Gastrocnemius medialis (tissue), 4 donors: ENCODE data around the gene PCDH9. TPM values are rescaled to one million over a fixed set of nuclear protein-coding genes. Genes with fewer than 3 reads are reported as not detected.

Experiments used
- ATAC-seq, 2 donors: fragments of 150-250 bp; one replicate each; pipeline ENCODE4 v1.9.1; 2016
- DNase-seq, 2 donors: peaks; one replicate each; pipeline ENCODE4 v3.0.0-alpha.2; 2019
- H3K27ac ChIP-seq, 4 donors: fragments of 200-600 bp; sonication (generic); 1 replicate in 1 of 4; 2 replicates in 3 of 4; pipeline ENCODE4 v1.5.1; 2016 to 2018; ENCODE audit warnings: mild to moderate bottlenecking in 2 of 4, moderate library complexity in 1 of 4
- H3K27me3 ChIP-seq, 3 donors: fragments of 200-600 bp; sonication (generic) in 2 of 3; 1 replicate in 1 of 3; 2 replicates in 2 of 3; pipeline versions ENCODE4 v1.5.1 to v1.6.0; 2016 to 2019; ENCODE audit warnings: mild to moderate bottlenecking in 1 of 3, moderate library complexity in 1 of 3
- H3K36me3 ChIP-seq, 2 donors: fragments of 200-600 bp; sonication (generic) in 1 of 2; one replicate each; pipeline ENCODE4 v1.5.1; 2017 to 2018
- H3K4me1 ChIP-seq, 2 donors: fragments of 200-600 bp; sonication (generic) in 1 of 2; one replicate each; pipeline ENCODE4 v1.5.1; 2016 to 2017; ENCODE audit warnings: mild to moderate bottlenecking in 2 of 2
- H3K4me3 ChIP-seq, 4 donors: fragments of 200-600 bp; sonication (generic) in 3 of 4; 1 replicate in 1 of 4; 2 replicates in 3 of 4; pipeline ENCODE4 v1.5.1; 2016 to 2019; ENCODE audit warnings: mild to moderate bottlenecking in 2 of 4
- H3K9me3 ChIP-seq, 3 donors: fragments of 200-600 bp; sonication (generic) in 2 of 3; 1 replicate in 1 of 3; 2 replicates in 2 of 3; pipeline ENCODE4 v1.5.1; 2016 to 2019
- POLR2A ChIP-seq, 2 donors: fragments of 450-650 bp; IDR thresholded peaks; one replicate each; pipeline ENCODE4 v1.6.1; 2017; ENCODE audit warnings: antibody characterized with exemption in 2 of 2, mild to moderate bottlenecking in 2 of 2, moderate library complexity in 2 of 2
- in situ Hi-C, 4 donors: fragments of 200-750 bp; cut with MboI; loops; one replicate each; pipeline versions ENCODE4 v1.15.0 to v1.8.0; 2017; ENCODE audit warnings: low sequenced_read_pairs in 4 of 4
- intact Hi-C: fragments of 100-400 bp; cut with DNase I; formaldehyde crosslinking; loops from one replicate; pipeline ENCODE4 v1.15.1; 2023; ENCODE audit warnings: low total_unique reads
- total RNA-seq, 4 donors: library from RNA; depleted of rRNA; stranded (reverse); fragments of >200 nt; gene quantifications; one replicate each; pipeline versions ENCODE4 v1.1.0 to v1.2.3, GENCODE V29; 2016
- TF ChIP-seq, protein P1 (sequence below), 5 experiments: fragments of 450-650 bp in 3 of 5; fragments of 200-600 bp in 2 of 5; sonication (generic) in 2 of 5; IDR thresholded peaks in 4 of 5; conservative IDR thresholded peaks in 1 of 5; 1 replicate in 4 of 5; 2 replicates in 1 of 5; pipeline ENCODE4 v1.5.1; 2016 to 2019; ENCODE audit warnings: antibody characterized with exemption in 5 of 5, mild to moderate bottlenecking in 3 of 5, moderate library complexity in 3 of 5

PCDH9 gene
- total RNA-seq, 4 donors from 2014 or later, result 1.4 to 2.1 (median 1.9) TPM

DNA sequence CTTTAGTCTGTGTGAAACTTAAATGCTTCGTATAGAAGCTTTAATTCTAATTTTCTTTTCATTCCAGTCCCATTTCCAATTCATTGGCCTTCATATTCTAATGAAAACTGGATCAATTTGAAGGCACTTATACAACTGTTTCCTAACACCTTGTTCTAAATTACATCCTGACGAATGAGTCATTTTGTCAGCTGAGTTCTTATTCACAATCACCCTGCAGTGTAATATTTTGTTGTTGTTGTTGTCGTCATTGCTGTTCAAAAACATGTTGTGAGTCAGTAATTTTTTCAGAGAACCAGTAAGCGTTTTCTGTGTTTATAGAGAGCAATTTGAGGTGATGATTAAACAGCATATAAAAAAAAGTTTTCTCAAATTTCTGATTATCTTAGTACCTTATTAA, 290.0 kb downstream of the PCDH9 start:
- DNase-seq (no peak), ATAC-seq (no peak)
- in situ Hi-C loops (no loop called here), intact Hi-C loops (no loop called here)
- Histone ChIP-seq H3K27ac (no peak overlapping the region), H3K4me1 (no peaks in the 10 kb centered on the region), H3K36me3 (no peaks in the 10 kb centered on the region), H3K4me3 (no peak overlapping the region), H3K27me3 (no peaks in the 10 kb centered on the region), H3K9me3 (no peaks in the 10 kb centered on the region)
- no peak for TF ChIP-seq POLR2A (IDR thresholded peaks at IDR 0.05)
- TF ChIP-seq, protein P1, sequence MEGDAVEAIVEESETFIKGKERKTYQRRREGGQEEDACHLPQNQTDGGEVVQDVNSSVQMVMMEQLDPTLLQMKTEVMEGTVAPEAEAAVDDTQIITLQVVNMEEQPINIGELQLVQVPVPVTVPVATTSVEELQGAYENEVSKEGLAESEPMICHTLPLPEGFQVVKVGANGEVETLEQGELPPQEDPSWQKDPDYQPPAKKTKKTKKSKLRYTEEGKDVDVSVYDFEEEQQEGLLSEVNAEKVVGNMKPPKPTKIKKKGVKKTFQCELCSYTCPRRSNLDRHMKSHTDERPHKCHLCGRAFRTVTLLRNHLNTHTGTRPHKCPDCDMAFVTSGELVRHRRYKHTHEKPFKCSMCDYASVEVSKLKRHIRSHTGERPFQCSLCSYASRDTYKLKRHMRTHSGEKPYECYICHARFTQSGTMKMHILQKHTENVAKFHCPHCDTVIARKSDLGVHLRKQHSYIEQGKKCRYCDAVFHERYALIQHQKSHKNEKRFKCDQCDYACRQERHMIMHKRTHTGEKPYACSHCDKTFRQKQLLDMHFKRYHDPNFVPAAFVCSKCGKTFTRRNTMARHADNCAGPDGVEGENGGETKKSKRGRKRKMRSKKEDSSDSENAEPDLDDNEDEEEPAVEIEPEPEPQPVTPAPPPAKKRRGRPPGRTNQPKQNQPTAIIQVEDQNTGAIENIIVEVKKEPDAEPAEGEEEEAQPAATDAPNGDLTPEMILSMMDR (IDR thresholded peaks at IDR 0.05 in 4 of 5, conservative IDR thresholded peaks at IDR 0.05 in 1 of 5), result no peak

- ATAC-seq (no peak), DNase-seq (no peak)
- no peaks in the 10 kb centered on the region for H3K9me3 ChIP-seq
- no peaks in the 10 kb centered on the region for H3K27me3 ChIP-seq
- H3K36me3 ChIP-seq, result no peaks in the 10 kb centered on the region
- H3K4me3 ChIP-seq, result no peak overlapping the region
- TF ChIP-seq, protein P1 (IDR thresholded peaks at IDR 0.05 in 4 of 5, conservative IDR thresholded peaks at IDR 0.05 in 1 of 5), result no peak
- TF ChIP-seq POLR2A (IDR thresholded peaks at IDR 0.05), result no peak
- no peaks in the 10 kb centered on the region for H3K4me1 ChIP-seq
- in situ Hi-C loops (no loop called here), intact Hi-C loops (no loop called here)
- H3K27ac ChIP-seq, result no peak overlapping the region
These were observed 292.7 kb downstream of the PCDH9 start for GRCh38 chr13:66937423-66937822.

DNA sequence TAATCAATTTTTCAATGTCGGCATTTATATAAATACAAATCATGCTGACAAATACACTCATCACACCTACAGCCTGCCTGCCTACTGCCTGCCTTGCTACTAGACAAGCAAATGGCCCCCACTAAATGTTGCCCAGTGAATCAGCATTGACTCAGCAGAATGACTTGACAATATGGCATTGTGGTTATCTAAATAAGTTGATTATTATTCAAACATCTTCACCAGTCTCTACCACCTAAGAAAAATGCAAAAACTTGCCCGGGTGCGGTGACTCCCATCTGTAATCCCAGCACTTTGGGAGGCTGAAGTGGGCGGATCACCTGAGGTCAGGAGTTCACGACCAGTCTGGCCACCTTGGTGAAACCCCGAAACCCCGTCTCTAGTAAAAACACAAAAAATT, 296.1 kb downstream of the PCDH9 start:
- intact Hi-C loops, result no loop called here
- Histone ChIP-seq H3K36me3 (no peaks in the 10 kb centered on the region), H3K27me3 (no peaks in the 10 kb centered on the region), H3K9me3 (no peaks in the 10 kb centered on the region), H3K27ac (no peak overlapping the region), H3K4me3 (no peak overlapping the region), H3K4me1 (no peaks in the 10 kb centered on the region)
- in situ Hi-C loops, result no loop called here
- ATAC-seq (no peak), DNase-seq (no peak)
- TF ChIP-seq, protein P1 (IDR thresholded peaks at IDR 0.05 in 4 of 5, conservative IDR thresholded peaks at IDR 0.05 in 1 of 5), result no peak
- TF ChIP-seq POLR2A (IDR thresholded peaks at IDR 0.05), result no peak

DNA sequence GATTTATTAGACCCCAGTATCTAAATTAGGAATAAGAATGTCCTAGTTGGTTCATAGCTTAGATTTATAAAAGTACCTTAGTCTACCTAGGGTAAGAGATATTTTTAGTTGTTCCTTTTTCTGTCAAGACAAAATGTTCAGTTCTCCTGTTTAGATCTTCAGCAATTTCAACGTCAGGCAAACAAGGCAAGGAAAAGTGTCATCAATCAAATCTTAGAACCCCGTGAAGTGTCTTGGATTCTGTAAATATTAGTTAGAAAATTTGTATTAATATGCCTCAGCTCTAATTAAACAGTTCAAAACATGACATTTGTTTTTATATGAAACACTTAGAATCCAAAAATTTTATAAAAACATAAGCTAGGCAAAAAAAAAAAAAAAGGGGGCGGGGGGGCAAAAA, 296.6 kb downstream of the PCDH9 start:
- Histone ChIP-seq H3K36me3 (no peaks in the 10 kb centered on the region), H3K9me3 (no peaks in the 10 kb centered on the region), H3K4me1 (no peaks in the 10 kb centered on the region), H3K27ac (no peak overlapping the region), H3K27me3 (no peaks in the 10 kb centered on the region), H3K4me3 (no peak overlapping the region)
- TF ChIP-seq, protein P1 (IDR thresholded peaks at IDR 0.05 in 4 of 5, conservative IDR thresholded peaks at IDR 0.05 in 1 of 5), result no peak
- TF ChIP-seq POLR2A (IDR thresholded peaks at IDR 0.05), result no peak
- intact Hi-C loops, result no loop called here
- DNase-seq (no peak), ATAC-seq (no peak)
- in situ Hi-C loops, result no loop called here

DNA sequence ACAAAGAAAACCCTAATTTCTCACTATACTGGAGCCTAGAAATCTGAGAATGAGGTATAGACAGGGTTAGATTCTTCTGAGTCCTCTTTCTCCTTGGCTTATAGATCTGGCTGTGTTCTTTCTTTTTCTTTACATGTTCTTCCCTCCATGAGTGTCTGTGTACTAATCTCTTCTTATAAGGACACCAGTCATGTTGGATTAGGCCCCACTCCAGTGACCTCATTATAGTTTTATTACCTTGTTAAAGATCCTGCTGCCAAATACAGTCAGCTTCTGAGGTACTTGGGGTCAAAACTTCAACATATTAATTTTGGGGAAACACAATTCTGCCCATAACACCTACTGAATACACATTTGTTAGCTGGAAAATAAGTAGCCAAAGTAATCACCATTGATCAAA, 302.6 kb downstream of the PCDH9 start:
- no peak overlapping the region for H3K27ac ChIP-seq
- no peaks in the 10 kb centered on the region for H3K4me1 ChIP-seq
- in situ Hi-C loops, result no loop called here
- intact Hi-C loops, result no loop called here
- ATAC-seq, result no peak
- H3K9me3 ChIP-seq, result no peaks in the 10 kb centered on the region
- no peaks in the 10 kb centered on the region for H3K36me3 ChIP-seq
- H3K4me3 ChIP-seq, result no peak overlapping the region
- H3K27me3 ChIP-seq, result no peaks in the 10 kb centered on the region
- no peak for DNase-seq
- TF ChIP-seq, protein P1 (IDR thresholded peaks at IDR 0.05 in 4 of 5, conservative IDR thresholded peaks at IDR 0.05 in 1 of 5), result no peak
- no peak for TF ChIP-seq POLR2A (IDR thresholded peaks at IDR 0.05)
